A673 (cell line): ENCODE measurements around the gene CARMIL1.

Source experiments
- EZH2 ChIP-seq: fragments of 200-600 bp; sonication (generic); IDR thresholded peaks from 2 replicates; pipeline ENCODE4 v1.6.1; 2017; ENCODE audit warnings: borderline replicate concordance, low read depth, mild to moderate bottlenecking, mixed read lengths, antibody characterized with exemption, low read length; ENCODE audit not compliant: poor library complexity, severe bottlenecking
- TF ChIP-seq, protein P1 (sequence below): fragments of 300-800, 200-600 bp; sonication (generic); conservative IDR thresholded peaks from 2 replicates; pipeline ENCODE4 v1.5.1; 2017; ENCODE audit warnings: low read depth, mild to moderate bottlenecking, antibody characterized with exemption, low read length, moderate library complexity, mixed read lengths

GRCh38 chr6:25449774-25450173, 170.6 kb downstream of the CARMIL1 start:
- TF ChIP-seq, protein P1, sequence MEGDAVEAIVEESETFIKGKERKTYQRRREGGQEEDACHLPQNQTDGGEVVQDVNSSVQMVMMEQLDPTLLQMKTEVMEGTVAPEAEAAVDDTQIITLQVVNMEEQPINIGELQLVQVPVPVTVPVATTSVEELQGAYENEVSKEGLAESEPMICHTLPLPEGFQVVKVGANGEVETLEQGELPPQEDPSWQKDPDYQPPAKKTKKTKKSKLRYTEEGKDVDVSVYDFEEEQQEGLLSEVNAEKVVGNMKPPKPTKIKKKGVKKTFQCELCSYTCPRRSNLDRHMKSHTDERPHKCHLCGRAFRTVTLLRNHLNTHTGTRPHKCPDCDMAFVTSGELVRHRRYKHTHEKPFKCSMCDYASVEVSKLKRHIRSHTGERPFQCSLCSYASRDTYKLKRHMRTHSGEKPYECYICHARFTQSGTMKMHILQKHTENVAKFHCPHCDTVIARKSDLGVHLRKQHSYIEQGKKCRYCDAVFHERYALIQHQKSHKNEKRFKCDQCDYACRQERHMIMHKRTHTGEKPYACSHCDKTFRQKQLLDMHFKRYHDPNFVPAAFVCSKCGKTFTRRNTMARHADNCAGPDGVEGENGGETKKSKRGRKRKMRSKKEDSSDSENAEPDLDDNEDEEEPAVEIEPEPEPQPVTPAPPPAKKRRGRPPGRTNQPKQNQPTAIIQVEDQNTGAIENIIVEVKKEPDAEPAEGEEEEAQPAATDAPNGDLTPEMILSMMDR = no peak
- no peak for TF ChIP-seq EZH2
